ENCODE results near the gene MEGF9. TPM values are rescaled to one million over a fixed set of nuclear protein-coding genes. Genes with fewer than 3 reads are reported as not detected.

MEGF9 gene
- total RNA-seq, 2 experiments from 2014 or later = 5.1 to 10.2 TPM

DNA sequence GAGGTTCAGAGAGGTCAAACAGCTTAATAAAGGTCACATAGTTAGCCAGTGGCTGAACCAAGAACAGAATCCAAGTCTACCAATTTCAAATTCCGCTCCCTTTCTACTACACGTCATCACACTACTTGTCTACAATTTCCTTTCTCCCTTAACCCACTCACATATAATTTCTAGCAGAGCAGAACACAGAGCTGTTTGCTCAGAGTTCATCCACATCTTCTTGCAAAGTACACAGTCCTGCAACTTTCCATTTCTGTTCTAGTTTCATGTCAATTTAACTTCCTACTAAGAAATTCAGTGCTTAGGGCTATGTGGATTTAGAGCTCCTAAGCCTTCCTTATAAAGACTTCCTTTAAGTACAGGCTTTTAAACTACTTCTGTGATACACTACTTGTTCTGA lies 61.3 kb downstream of the MEGF9 start:
- no peak overlapping the region for H3K27ac ChIP-seq (ENCODE audit: low read depth, low read length, poor library complexity, severe bottlenecking)
- intact Hi-C loops (cut with micrococcal nuclease; ENCODE audit: unreplicated experiment) = no loop called here
- no peaks in the 10 kb centered on the region for H3K9me3 ChIP-seq (ENCODE audit: low read length)
- DNase-seq (ENCODE audit: low spot score) = no peak
- no peak overlapping the region for H2AFZ ChIP-seq (ENCODE audit: low read length)
- no peaks in the 10 kb centered on the region for H3K9me2 ChIP-seq (ENCODE audit: insufficient read depth, low read length)
- POLR2A ChIA-PET = interaction anchor here (1.7 kb wide), 1 partner anchor 25 kb away, joined by 8 read pairs; no protein-coding TSS in a partner anchor
- H4K20me1 ChIP-seq (ENCODE audit: insufficient read depth, low read length) = no peaks in the 10 kb centered on the region
- H3K36me3 ChIP-seq (ENCODE audit: insufficient read depth, low read length) = no peaks in the 10 kb centered on the region
- no TSS peak for BruUV-seq (replicated peaks)
- CTCF ChIA-PET (ENCODE audit: unreplicated experiment) = no interaction called here
- no peak overlapping the region for H3K4me3 ChIP-seq (ENCODE audit: low read depth, low read length, poor library complexity, severe bottlenecking)
- TF ChIP-seq, protein P1, sequence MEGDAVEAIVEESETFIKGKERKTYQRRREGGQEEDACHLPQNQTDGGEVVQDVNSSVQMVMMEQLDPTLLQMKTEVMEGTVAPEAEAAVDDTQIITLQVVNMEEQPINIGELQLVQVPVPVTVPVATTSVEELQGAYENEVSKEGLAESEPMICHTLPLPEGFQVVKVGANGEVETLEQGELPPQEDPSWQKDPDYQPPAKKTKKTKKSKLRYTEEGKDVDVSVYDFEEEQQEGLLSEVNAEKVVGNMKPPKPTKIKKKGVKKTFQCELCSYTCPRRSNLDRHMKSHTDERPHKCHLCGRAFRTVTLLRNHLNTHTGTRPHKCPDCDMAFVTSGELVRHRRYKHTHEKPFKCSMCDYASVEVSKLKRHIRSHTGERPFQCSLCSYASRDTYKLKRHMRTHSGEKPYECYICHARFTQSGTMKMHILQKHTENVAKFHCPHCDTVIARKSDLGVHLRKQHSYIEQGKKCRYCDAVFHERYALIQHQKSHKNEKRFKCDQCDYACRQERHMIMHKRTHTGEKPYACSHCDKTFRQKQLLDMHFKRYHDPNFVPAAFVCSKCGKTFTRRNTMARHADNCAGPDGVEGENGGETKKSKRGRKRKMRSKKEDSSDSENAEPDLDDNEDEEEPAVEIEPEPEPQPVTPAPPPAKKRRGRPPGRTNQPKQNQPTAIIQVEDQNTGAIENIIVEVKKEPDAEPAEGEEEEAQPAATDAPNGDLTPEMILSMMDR (conservative IDR thresholded peaks at IDR 0.05; ENCODE audit: low read length) = no peak
- TF ChIP-seq EZH2phosphoT487 (IDR thresholded peaks at IDR 0.05; ENCODE audit: borderline replicate concordance, low read depth, low read length) = no peak
- H3K4me1 ChIP-seq (ENCODE audit: insufficient read depth, low read length, poor library complexity, severe bottlenecking) = no peaks in the 10 kb centered on the region
- no peaks in the 10 kb centered on the region for H3K79me2 ChIP-seq (ENCODE audit: insufficient read depth, low read depth, low read length)
- no peak overlapping the region for H3K4me2 ChIP-seq (ENCODE audit: low read length)

DNA sequence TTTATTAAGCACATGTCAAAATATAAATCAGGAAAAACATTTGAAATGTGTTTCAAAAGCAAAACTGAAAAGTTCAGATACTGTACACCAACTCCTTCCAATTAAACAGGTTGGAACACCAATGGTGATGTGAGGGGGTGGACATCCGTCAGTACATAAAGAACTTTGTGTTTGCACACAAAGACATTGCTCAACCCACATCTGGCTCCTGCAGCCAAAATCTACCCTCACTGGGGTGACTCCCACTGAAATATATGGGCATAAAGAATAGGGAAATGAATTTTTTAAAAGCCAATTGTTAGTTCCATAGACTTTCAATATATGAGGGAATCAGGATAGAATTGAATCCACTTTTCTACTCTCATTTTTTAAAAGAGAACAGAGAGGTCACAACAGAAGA lies 63.9 kb downstream of the MEGF9 start:
- no peak for DNase-seq (ENCODE audit: low spot score)
- no peak overlapping the region for H2AFZ ChIP-seq (ENCODE audit: low read length)
- no peaks in the 10 kb centered on the region for H3K9me3 ChIP-seq (ENCODE audit: low read length)
- H3K9me2 ChIP-seq (ENCODE audit: insufficient read depth, low read length) = no peaks in the 10 kb centered on the region
- no TSS peak for BruUV-seq (replicated peaks)
- intact Hi-C loops (cut with micrococcal nuclease; ENCODE audit: unreplicated experiment) = no loop called here
- H3K4me1 ChIP-seq (ENCODE audit: insufficient read depth, low read length, poor library complexity, severe bottlenecking) = no peaks in the 10 kb centered on the region
- H3K27ac ChIP-seq (ENCODE audit: low read depth, low read length, poor library complexity, severe bottlenecking) = no peak overlapping the region
- TF ChIP-seq, protein P1 (conservative IDR thresholded peaks at IDR 0.05; ENCODE audit: low read length) = no peak
- TF ChIP-seq EZH2phosphoT487 (IDR thresholded peaks at IDR 0.05; ENCODE audit: borderline replicate concordance, low read depth, low read length) = no peak
- H4K20me1 ChIP-seq (ENCODE audit: insufficient read depth, low read length) = no peaks in the 10 kb centered on the region
- CTCF ChIA-PET (ENCODE audit: unreplicated experiment) = no interaction called here
- H3K79me2 ChIP-seq (ENCODE audit: insufficient read depth, low read depth, low read length) = no peaks in the 10 kb centered on the region
- no peak overlapping the region for H3K4me2 ChIP-seq (ENCODE audit: low read length)
- POLR2A ChIA-PET = no interaction called here
- H3K4me3 ChIP-seq (ENCODE audit: low read depth, low read length, poor library complexity, severe bottlenecking) = no peak overlapping the region
- H3K36me3 ChIP-seq (ENCODE audit: insufficient read depth, low read length) = no peaks in the 10 kb centered on the region

DNA sequence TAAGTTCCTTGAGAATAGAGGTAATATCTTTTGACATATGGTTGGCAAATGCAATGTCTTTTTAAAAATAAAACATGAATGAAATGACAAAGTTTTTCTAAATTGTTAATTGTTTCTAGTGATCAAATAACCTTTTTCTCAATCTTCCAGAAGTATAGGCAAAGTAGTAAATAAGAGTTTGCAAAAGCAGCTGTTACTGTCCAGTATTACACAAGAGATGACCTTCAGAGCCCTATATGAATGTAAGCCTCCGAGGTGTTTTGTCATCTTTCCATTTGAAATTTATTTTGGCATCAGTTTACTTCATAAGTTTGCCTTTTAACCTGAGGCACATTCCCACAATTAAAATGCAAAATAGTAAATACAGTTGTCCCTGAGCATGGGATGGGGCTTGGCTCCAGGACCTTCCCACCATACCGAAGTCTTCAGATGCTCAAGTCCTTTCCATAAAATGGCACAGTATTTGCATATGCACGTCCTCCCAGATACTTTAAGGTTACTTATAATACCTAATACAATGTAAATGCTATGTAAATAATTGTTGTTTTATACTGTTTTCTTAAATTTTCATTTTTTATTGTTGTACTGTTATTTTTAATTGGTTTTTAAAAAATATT lies 65.6 kb downstream of the MEGF9 start:
- no peak for DNase-seq (ENCODE audit: low spot score)
- no peaks in the 10 kb centered on the region for H3K36me3 ChIP-seq (ENCODE audit: insufficient read depth, low read length)
- no peak overlapping the region for H3K27ac ChIP-seq (ENCODE audit: low read depth, low read length, poor library complexity, severe bottlenecking)
- BruUV-seq (replicated peaks) = no TSS peak
- no peak overlapping the region for H3K4me2 ChIP-seq (ENCODE audit: low read length)
- TF ChIP-seq, protein P1 (conservative IDR thresholded peaks at IDR 0.05; ENCODE audit: low read length) = no peak
- no peak for TF ChIP-seq EZH2phosphoT487 (IDR thresholded peaks at IDR 0.05; ENCODE audit: borderline replicate concordance, low read depth, low read length)
- no peaks in the 10 kb centered on the region for H3K9me2 ChIP-seq (ENCODE audit: insufficient read depth, low read length)
- H3K9me3 ChIP-seq (ENCODE audit: low read length) = no peaks in the 10 kb centered on the region
- intact Hi-C loops (cut with micrococcal nuclease; ENCODE audit: unreplicated experiment) = loop anchor here (5.0 kb wide), 1 partner anchor 49 kb away; no protein-coding TSS in a partner anchor
- H3K4me3 ChIP-seq (ENCODE audit: low read depth, low read length, poor library complexity, severe bottlenecking) = no peak overlapping the region
- no peaks in the 10 kb centered on the region for H3K79me2 ChIP-seq (ENCODE audit: insufficient read depth, low read depth, low read length)
- no peaks in the 10 kb centered on the region for H3K4me1 ChIP-seq (ENCODE audit: insufficient read depth, low read length, poor library complexity, severe bottlenecking)
- ChIA-PET CTCF (ENCODE audit: unreplicated experiment) (no interaction called here), POLR2A (interaction anchor here (0.7 kb wide), 1 partner anchor 126 kb away, joined by 3 read pairs; no protein-coding TSS in a partner anchor)
- no peaks in the 10 kb centered on the region for H4K20me1 ChIP-seq (ENCODE audit: insufficient read depth, low read length)
- H2AFZ ChIP-seq (ENCODE audit: low read length) = no peak overlapping the region

Measured in OCI-LY7 (cell line).